Vagina (tissue), 2 donors: ENCODE results near the gene TNS3.

ENCODE experiments used
- POLR2A ChIP-seq, 2 donors: fragments of 450-650 bp; IDR thresholded peaks; one replicate each; pipeline ENCODE4 v1.6.1; 2017; ENCODE audit warnings: antibody characterized with exemption in 2 of 2, mild to moderate bottlenecking in 2 of 2, moderate library complexity in 2 of 2
- TF ChIP-seq, protein P1 (sequence below), 3 experiments: fragments of 450-650 bp in 2 of 3; fragments of 200-600 bp in 1 of 3; sonication (generic) in 1 of 3; IDR thresholded peaks; one replicate each; pipeline ENCODE4 v1.5.1; 2017 to 2019; ENCODE audit warnings: antibody characterized with exemption in 3 of 3, mild to moderate bottlenecking in 2 of 3, moderate library complexity in 2 of 3

DNA sequence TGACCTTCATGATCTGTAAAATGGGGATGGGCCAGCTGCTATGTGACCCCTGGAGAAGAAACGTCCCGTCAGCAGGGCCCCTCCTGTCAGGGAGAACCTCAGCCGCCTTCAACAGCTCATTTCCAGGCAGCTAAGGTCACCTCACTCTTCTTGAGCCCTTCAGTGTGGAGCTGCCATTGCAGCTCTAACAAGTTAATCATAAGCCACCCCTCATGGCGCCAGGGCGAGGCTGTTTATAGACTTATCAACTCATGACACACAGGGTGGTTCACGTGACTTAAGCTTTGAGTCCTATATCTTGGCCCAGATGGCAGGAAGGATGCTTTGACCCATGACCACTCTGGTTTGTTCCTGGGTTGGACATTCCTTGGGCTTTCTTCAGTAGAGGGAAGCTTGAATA lies 315.1 kb downstream of the TNS3 start:
- no peak for TF ChIP-seq POLR2A (IDR thresholded peaks at IDR 0.05)
- TF ChIP-seq, protein P1, sequence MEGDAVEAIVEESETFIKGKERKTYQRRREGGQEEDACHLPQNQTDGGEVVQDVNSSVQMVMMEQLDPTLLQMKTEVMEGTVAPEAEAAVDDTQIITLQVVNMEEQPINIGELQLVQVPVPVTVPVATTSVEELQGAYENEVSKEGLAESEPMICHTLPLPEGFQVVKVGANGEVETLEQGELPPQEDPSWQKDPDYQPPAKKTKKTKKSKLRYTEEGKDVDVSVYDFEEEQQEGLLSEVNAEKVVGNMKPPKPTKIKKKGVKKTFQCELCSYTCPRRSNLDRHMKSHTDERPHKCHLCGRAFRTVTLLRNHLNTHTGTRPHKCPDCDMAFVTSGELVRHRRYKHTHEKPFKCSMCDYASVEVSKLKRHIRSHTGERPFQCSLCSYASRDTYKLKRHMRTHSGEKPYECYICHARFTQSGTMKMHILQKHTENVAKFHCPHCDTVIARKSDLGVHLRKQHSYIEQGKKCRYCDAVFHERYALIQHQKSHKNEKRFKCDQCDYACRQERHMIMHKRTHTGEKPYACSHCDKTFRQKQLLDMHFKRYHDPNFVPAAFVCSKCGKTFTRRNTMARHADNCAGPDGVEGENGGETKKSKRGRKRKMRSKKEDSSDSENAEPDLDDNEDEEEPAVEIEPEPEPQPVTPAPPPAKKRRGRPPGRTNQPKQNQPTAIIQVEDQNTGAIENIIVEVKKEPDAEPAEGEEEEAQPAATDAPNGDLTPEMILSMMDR (IDR thresholded peaks at IDR 0.05), result no peak
